IPS DF 6.9 (cell line): ENCODE data around the gene GPATCH2.

Source experiments
- DNase-seq: peaks from one replicate; pipeline ENCODE4 v3.0.0-alpha.2; 2013; ENCODE audit warnings: low read depth, low spot score
- H3K27ac ChIP-seq: one replicate; pipeline ENCODE4 v1.5.1; 2013; ENCODE audit warnings: low read length, control low read depth
- H3K27me3 ChIP-seq: 2 replicates; pipeline ENCODE4 v1.6.1; 2013; ENCODE audit warnings: mild to moderate bottlenecking, low read length; ENCODE audit not compliant: control insufficient read depth, insufficient read depth
- H3K36me3 ChIP-seq: 2 replicates; pipeline ENCODE4 v1.6.1; 2013; ENCODE audit warnings: low read length; ENCODE audit not compliant: control insufficient read depth, insufficient read depth
- H3K4me1 ChIP-seq: 2 replicates; pipeline ENCODE4 v1.6.1; 2013; ENCODE audit warnings: low read length; ENCODE audit not compliant: control insufficient read depth, insufficient read depth
- H3K4me3 ChIP-seq: 2 replicates; pipeline ENCODE4 v1.5.1; 2013; ENCODE audit warnings: mild to moderate bottlenecking, low read length
- H3K9me3 ChIP-seq: 2 replicates; pipeline ENCODE4 v1.6.1; 2013; ENCODE audit warnings: low read length, inconsistent platforms; ENCODE audit not compliant: control insufficient read depth, insufficient read depth
- WGBS: extraction: QIAGEN DNeasy Blood & Tissue Kit; methylation state at CpG from one replicate; pipeline ENCODE4 v1.1.7; 2013; ENCODE audit warnings: mixed read lengths, missing lambda C conversion rate; ENCODE audit not compliant: insufficient read length, insufficient coverage; 5-methylcytosine and 5-hydroxymethylcytosine counted together

Gene GPATCH2

DNA sequence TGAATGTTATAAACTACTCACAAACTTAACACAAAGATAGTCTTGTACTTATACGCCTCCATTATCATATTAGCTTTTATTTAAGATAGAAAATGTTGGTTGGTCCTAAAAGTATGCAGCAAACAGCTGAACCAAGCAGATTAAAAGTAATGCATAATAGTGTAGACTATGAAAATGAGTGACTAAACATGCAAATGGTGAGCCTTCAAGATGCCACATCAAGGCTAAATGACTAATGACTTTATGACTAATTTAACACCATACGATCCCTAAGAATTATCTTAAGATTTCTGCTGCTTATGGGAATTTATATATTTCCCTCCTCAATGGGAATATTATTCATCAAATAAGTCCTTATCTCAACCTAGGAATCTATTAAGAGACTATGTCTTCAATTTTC lies 4.6 kb downstream of the GPATCH2 start:
- Histone ChIP-seq H3K36me3 (no peaks in the 10 kb centered on the region), H3K27ac (no peak overlapping the region), H3K9me3 (no peaks in the 10 kb centered on the region), H3K27me3 (no peaks in the 10 kb centered on the region), H3K4me1 (no peaks in the 10 kb centered on the region), H3K4me3 (no peak overlapping the region)
- no peak for DNase-seq
- WGBS: no CpG with 5 or more reads among the region's 2 CpGs

DNA sequence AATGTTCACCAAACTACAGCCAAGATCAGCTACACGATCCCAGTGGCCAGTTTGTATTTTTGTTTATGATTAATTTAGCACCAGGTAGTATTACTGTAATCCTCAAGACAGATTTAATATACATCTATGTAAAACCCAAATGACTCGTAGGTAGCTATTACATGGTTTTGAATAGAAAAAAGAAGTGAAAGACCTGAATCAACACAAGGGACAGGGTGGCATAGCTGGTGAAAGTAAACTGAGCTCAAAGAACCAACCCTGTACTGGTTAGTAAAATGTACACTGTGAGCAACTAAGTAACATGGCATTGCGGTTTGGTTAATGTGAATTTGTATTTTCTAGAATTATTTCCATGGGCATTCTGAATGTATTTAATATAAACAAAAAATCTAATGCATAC lies 8.8 kb downstream of the GPATCH2 start:
- no peak overlapping the region for H3K4me3 ChIP-seq
- DNase-seq: no peak
- H3K9me3 ChIP-seq: no peaks in the 10 kb centered on the region
- H3K27ac ChIP-seq: no peak overlapping the region
- no peaks in the 10 kb centered on the region; the same call in 1 of the 2 replicates for H3K4me1 ChIP-seq
- H3K27me3 ChIP-seq: no peaks in the 10 kb centered on the region
- peaks cover 4% of the 10 kb centered on the region; the same call in 1 of the 2 replicates for H3K36me3 ChIP-seq
- WGBS: no CpG with 5 or more reads among the region's 3 CpGs

DNA sequence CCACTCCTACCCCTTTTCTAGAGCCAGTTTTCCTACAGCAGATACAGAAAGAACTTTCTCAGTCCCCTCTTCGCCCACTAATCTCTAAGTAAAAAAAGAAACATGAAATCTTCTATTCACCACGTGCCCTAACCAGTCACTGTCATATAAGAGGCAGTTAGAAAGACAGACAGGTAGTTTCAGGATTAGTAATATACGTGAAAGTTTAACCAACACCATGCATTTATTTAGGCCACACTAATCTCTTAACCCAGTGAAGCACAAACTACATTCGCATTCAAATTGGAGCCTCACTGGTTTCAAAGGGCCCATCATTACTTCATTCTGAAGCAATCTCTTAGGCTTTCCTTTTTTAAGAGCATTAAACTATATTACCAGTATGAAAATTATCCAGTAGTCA lies 10.1 kb downstream of the GPATCH2 start:
- no peaks in the 10 kb centered on the region; the same call in 1 of the 2 replicates for H3K4me1 ChIP-seq
- H3K9me3 ChIP-seq: no peaks in the 10 kb centered on the region
- no peaks in the 10 kb centered on the region for H3K27me3 ChIP-seq
- DNase-seq: no peak
- peaks cover 4% of the 10 kb centered on the region; the same call in 1 of the 2 replicates for H3K36me3 ChIP-seq
- no peak overlapping the region for H3K27ac ChIP-seq
- no peak overlapping the region for H3K4me3 ChIP-seq
- no CpG with 5 or more reads among the region's 4 CpGs for WGBS

DNA sequence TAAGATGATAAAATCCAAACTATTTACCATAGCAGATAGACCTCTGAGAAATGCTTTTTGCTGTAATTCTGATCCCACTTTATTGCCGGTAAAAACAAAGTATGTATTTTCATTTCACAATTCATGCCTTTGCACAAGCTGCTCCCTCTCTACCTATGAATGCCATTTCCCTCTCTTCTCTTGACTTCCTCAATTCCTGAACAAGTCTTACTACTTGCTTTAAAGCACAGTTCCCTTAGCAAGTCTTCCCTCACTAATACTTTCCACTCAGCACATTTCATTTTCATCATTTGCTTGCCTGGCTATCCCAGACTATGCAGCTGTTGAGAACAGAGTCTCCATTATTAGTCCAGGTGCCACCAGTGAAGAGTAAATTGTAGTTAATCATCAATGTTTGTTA lies 13.8 kb downstream of the GPATCH2 start:
- H3K27me3 ChIP-seq: no peaks in the 10 kb centered on the region
- no peaks in the 10 kb centered on the region; the same call in 1 of the 2 replicates for H3K4me1 ChIP-seq
- no CpG with 5 or more reads among the region's 1 CpG for WGBS
- peaks cover 4% of the 10 kb centered on the region; the same call in 1 of the 2 replicates for H3K36me3 ChIP-seq
- DNase-seq: no peak
- no peak overlapping the region for H3K27ac ChIP-seq
- no peak overlapping the region for H3K4me3 ChIP-seq
- H3K9me3 ChIP-seq: no peaks in the 10 kb centered on the region

DNA sequence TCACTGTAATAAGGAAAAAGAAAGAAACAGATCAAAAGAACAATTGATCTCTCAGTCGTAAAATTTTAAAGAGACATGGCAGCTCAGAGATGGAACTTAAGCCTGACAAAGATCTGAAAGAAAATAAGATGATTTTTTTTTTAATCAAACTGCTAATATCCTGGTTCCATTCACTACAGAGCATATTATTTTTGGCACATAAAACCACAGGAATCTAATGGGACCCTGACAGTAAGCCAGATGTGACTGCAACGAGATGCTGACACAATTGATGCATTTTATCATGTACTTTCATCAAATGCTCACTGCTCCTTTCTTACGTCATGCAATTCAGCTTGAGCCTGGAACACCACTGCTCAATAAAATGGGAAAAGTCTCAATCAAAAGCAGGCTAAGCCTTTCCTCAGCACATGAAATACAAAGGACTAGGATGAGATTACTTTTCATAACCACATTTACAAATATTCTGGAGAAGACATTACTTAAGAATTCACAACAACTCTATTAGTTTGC lies 16.6 kb downstream of the GPATCH2 start:
- Histone ChIP-seq H3K36me3 (no peaks in the 10 kb centered on the region), H3K27ac (no peak overlapping the region), H3K9me3 (no peaks in the 10 kb centered on the region), H3K4me1 (no peaks in the 10 kb centered on the region), H3K27me3 (no peaks in the 10 kb centered on the region), H3K4me3 (no peak overlapping the region)
- no CpG with 5 or more reads among the region's 3 CpGs for WGBS
- DNase-seq: no peak

DNA sequence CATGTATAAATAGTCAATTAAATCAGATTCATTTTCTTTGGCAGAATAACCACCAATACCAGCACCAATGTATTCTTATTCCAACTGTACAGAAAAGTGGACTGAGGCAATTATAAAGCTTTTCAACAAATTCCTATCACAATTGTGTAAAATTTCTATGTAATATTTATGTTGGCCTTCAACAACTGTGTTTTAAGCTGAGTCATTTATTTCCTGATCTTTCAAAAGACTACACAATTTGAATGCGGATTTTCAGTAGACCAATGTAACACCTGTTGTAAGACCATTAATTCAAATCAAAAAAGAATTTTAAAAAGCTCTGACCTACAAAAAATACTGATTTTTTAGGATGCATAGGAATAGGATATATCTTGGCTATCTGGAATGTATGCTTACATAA lies 25.5 kb downstream of the GPATCH2 start:
- H3K27ac ChIP-seq: no peak overlapping the region
- no peak overlapping the region for H3K4me3 ChIP-seq
- no peaks in the 10 kb centered on the region for H3K4me1 ChIP-seq
- H3K9me3 ChIP-seq: no peaks in the 10 kb centered on the region
- H3K36me3 ChIP-seq: no peaks in the 10 kb centered on the region
- WGBS: no CpG with 5 or more reads among the region's 1 CpG
- no peaks in the 10 kb centered on the region for H3K27me3 ChIP-seq
- DNase-seq: no peak

DNA sequence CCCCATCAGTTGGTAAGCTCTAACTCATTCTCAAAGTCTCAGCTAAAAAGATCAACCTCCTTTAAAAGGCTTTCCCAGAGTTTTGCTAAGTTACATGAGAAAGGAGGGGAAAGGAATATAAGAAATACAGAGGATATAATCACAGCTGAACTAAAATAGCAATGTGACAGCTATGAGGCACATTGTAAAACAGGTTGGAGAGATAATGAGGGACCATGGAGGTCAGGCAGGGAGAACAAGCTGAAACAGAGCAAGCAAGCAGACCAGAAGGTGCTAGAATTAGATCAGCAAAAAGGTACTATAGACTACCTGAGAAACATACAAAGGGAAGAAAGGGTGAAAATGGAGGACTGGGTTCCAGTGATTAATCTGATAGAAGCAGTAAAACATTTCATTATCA lies 28.5 kb downstream of the GPATCH2 start:
- DNase-seq: no peak
- H3K27me3 ChIP-seq: no peaks in the 10 kb centered on the region
- H3K4me3 ChIP-seq: no peak overlapping the region
- H3K27ac ChIP-seq: no peak overlapping the region
- H3K36me3 ChIP-seq: no peaks in the 10 kb centered on the region
- no peaks in the 10 kb centered on the region for H3K4me1 ChIP-seq
- no peaks in the 10 kb centered on the region for H3K9me3 ChIP-seq

DNA sequence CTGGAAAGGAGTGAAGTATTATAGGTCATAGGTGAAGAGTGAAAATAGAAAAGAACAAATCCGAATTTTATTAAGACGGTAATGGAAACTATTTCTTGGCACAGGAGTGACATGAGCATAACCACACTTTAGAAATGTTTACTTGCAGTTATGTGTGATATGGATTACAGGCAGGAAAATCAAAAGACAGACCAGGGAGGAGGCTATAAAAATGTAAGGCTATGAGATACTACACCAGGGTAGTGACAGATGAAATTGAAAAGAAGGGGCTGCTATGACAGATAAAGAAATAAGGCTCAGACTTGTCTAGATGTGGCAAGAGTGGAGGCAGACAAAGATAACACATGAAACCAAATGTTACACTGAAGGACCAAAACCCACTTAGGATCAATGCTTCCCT lies 31.7 kb downstream of the GPATCH2 start:
- Histone ChIP-seq H3K27me3 (no peaks in the 10 kb centered on the region), H3K9me3 (no peaks in the 10 kb centered on the region), H3K36me3 (no peaks in the 10 kb centered on the region), H3K4me3 (no peak overlapping the region), H3K27ac (no peak overlapping the region), H3K4me1 (no peaks in the 10 kb centered on the region)
- no CpG with 5 or more reads among the region's 2 CpGs for WGBS
- no peak for DNase-seq

DNA sequence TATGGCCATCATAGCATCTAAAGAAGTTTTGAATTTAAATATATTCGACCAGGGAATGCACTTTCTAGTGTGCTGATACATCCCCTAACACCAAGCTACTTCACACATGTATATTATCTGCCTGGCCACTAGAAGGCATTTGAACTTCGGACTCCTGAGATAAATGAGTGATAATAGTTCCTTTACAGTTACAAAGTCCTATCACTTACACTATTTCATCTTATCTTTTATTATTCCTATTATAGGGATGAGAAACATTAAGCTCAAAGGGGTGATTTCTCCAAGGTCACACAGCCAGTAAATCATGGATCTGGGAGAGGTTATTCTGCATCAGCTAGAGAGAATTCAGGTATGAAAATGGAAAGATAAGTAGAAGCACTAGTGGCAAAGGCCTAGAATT lies 40.3 kb downstream of the GPATCH2 start:
- WGBS: no CpG with 5 or more reads among the region's 2 CpGs
- no peaks in the 10 kb centered on the region for H3K4me1 ChIP-seq
- H3K4me3 ChIP-seq: no peak overlapping the region
- no peaks in the 10 kb centered on the region for H3K36me3 ChIP-seq
- no peak for DNase-seq
- H3K27ac ChIP-seq: no peak overlapping the region
- no peaks in the 10 kb centered on the region for H3K27me3 ChIP-seq
- H3K9me3 ChIP-seq: no peaks in the 10 kb centered on the region

DNA sequence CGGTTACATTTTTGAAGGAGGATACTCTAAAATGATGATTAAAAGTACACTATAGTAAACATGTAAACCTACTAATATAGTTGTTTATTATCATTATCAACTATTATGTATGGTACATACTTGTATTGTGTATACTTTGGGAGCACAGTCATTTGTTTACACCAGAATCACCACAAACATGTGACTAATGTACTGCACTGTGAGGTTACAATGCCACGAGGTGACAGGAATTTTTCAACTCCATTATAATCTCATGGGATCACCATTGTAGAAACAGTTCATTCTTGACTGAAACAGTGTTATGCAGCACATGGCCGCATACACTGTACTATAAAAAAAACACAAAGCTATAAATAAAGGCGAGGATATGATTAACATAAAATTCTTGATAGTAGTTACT lies 44.3 kb downstream of the GPATCH2 start:
- Histone ChIP-seq H3K27ac (no peak overlapping the region), H3K36me3 (no peaks in the 10 kb centered on the region), H3K4me3 (no peak overlapping the region), H3K27me3 (no peaks in the 10 kb centered on the region), H3K4me1 (no peaks in the 10 kb centered on the region), H3K9me3 (no peaks in the 10 kb centered on the region)
- no CpG with 5 or more reads among the region's 4 CpGs for WGBS
- no peak for DNase-seq

DNA sequence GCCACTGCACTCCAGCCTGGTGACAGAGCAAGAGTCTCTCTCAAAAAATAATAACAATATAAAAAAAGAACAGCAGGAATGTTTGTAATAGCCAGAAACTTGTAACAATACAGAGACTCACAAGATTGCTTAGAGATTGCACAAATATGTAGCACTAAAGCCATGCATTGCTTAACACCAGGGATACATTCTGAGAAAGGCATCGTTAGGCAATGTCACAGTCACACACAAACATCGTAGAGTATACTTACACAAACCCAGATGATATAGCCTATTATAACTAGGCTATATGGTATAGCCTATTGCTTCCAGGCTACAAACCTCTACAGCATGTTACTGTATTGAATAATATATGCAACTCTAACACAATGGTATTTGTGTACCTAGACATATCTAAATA lies 45.3 kb downstream of the GPATCH2 start:
- DNase-seq: no peak
- no peaks in the 10 kb centered on the region for H3K36me3 ChIP-seq
- WGBS: no CpG with 5 or more reads among the region's 2 CpGs
- no peaks in the 10 kb centered on the region for H3K4me1 ChIP-seq
- H3K4me3 ChIP-seq: no peak overlapping the region
- H3K27me3 ChIP-seq: no peaks in the 10 kb centered on the region
- H3K27ac ChIP-seq: no peak overlapping the region
- H3K9me3 ChIP-seq: no peaks in the 10 kb centered on the region
